Lower leg skin (tissue), 3 donors: ENCODE measurements around the gene PTPRCAP.

Experiments used
- POLR2A ChIP-seq, 2 donors: fragments of 450-650 bp; IDR thresholded peaks; one replicate each; pipeline ENCODE4 v1.6.1; 2016 to 2017; ENCODE audit warnings: antibody characterized with exemption in 2 of 2, mild to moderate bottlenecking in 1 of 2, moderate library complexity in 1 of 2
- TF ChIP-seq, protein P1 (sequence below), 3 donors: fragments of 450-650 bp; IDR thresholded peaks; one replicate each; pipeline ENCODE4 v1.5.1; 2016; ENCODE audit warnings: antibody characterized with exemption in 3 of 3, mild to moderate bottlenecking in 3 of 3, moderate library complexity in 2 of 3

DNA sequence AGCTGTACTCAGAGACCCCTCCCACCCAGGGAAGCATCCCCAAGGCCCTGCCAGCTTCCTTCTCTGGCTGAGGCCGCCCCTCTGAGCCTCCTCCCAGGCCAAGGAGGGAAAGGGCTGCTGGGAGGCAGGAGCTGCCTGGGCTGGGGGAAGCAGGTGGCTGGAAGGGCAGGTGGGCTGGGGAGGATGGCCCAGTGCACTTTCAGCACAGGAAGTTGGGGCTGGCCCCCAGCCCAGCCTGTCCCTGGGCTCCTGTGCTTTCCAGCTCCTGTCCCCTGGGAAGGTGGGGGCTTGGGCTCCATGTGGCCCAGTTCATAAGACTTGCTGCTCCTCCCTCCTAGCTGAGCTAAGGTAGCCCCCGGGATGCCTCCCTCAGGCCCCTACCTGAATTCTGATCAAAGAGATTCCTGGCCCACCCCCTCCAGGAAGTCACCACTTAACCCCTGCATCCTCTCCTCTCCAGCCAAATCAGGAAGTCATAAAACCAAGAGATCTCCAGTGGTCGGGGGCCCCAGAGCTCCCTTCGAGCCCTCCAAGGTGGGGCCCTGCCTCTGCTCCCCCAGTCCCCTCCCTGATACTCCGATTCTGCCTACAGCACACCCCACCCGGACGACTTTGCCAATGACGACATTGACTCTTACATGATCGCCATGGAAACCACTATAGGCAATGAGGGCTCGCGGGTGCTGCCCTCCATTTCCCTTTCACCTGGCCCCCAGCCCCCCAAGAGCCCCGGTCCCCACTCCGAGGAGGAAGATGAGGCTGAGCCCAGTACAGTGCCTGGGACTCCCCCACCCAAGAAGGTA is 40.7 kb downstream of the PTPRCAP start:
- TF ChIP-seq, protein P1, sequence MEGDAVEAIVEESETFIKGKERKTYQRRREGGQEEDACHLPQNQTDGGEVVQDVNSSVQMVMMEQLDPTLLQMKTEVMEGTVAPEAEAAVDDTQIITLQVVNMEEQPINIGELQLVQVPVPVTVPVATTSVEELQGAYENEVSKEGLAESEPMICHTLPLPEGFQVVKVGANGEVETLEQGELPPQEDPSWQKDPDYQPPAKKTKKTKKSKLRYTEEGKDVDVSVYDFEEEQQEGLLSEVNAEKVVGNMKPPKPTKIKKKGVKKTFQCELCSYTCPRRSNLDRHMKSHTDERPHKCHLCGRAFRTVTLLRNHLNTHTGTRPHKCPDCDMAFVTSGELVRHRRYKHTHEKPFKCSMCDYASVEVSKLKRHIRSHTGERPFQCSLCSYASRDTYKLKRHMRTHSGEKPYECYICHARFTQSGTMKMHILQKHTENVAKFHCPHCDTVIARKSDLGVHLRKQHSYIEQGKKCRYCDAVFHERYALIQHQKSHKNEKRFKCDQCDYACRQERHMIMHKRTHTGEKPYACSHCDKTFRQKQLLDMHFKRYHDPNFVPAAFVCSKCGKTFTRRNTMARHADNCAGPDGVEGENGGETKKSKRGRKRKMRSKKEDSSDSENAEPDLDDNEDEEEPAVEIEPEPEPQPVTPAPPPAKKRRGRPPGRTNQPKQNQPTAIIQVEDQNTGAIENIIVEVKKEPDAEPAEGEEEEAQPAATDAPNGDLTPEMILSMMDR (IDR thresholded peaks at IDR 0.05): no peak
- TF ChIP-seq POLR2A (IDR thresholded peaks at IDR 0.05): no peak
